SK-N-SH (cell line): ENCODE results near the gene NUF2. TPM values are rescaled to one million over a fixed set of nuclear protein-coding genes. Genes with fewer than 3 reads are reported as not detected.

Experiments used
- CTCF ChIA-PET: fragments of 300-600, 350-600 bp; formaldehyde crosslinking; extraction: SDS; loops from one replicate; lab custom pipeline; 2021; lab: Yijun Ruan, JAX
- POLR2A ChIA-PET: fragments of 350-600 bp; sonication (Branson Sonifier 250); formaldehyde crosslinking; extraction: SDS; loops from one replicate; lab custom pipeline; 2020; ENCODE audit warnings: antibody characterized with exemption, inconsistent platforms; lab: Yijun Ruan, JAX
- DNase-seq: peaks from one replicate; pipeline ENCODE4 v3.0.0; 2012
- H2AFZ ChIP-seq: fragments of 200-600 bp; sonication (generic); 2 replicates; pipeline ENCODE4 v1.8.1; 2016; ENCODE audit warnings: antibody characterized with exemption, mild to moderate bottlenecking, low read depth
- H3F3A ChIP-seq: fragments of 200-600 bp; sonication (generic); replicated peaks from 2 replicates; pipeline ENCODE3; 2016; ENCODE audit warnings: antibody characterized with exemption, mild to moderate bottlenecking; ENCODE audit not compliant: insufficient read depth
- H3K27ac ChIP-seq, 2 experiments: fragments of 200-500 bp in 1 of 2; fragments of 200-600 bp in 1 of 2; sonication (Bioruptor generic) in 1 of 2; sonication (generic), shearing (Covaris generic) in 1 of 2; 2 replicates each; pipeline versions ENCODE4 v1.5.1 to v1.6.1; 2014 to 2016; ENCODE audit warnings: low read depth in 2 of 2, inconsistent platforms in 1 of 2, low read length in 1 of 2, mild to moderate bottlenecking in 1 of 2, mixed read lengths in 1 of 2
- H3K27me3 ChIP-seq: fragments of 200-600 bp; sonication (generic), shearing (Covaris generic); 2 replicates; pipeline ENCODE4 v1.6.1; 2016; ENCODE audit warnings: mixed run types; ENCODE audit not compliant: insufficient read depth
- H3K36me3 ChIP-seq, 2 experiments: fragments of 200-500 bp in 1 of 2; fragments of 200-600 bp in 1 of 2; sonication (Bioruptor generic) in 1 of 2; sonication (generic) in 1 of 2; replicated peaks in 1 of 2; 2 replicates each; pipeline versions ENCODE3 to v1.5.1; 2014 to 2016; ENCODE audit warnings: low read length in 1 of 2, mild to moderate bottlenecking in 1 of 2; ENCODE audit not compliant: insufficient read depth in 2 of 2, control insufficient read depth in 1 of 2
- H3K4me1 ChIP-seq, 2 experiments: fragments of 200-500 bp in 1 of 2; fragments of 200-600 bp in 1 of 2; sonication (Bioruptor generic) in 1 of 2; sonication (generic), shearing (Covaris generic) in 1 of 2; 2 replicates each; pipeline versions ENCODE4 v1.5.1 to v1.6.1; 2014 to 2016; ENCODE audit warnings: low read depth in 1 of 2, low read length in 1 of 2, mixed run types in 1 of 2; ENCODE audit not compliant: insufficient read depth in 2 of 2, control insufficient read depth in 1 of 2
- H3K4me2 ChIP-seq: fragments of 200-600 bp; sonication (generic), shearing (Covaris generic); 2 replicates; pipeline ENCODE4 v1.6.1; 2017; ENCODE audit warnings: mixed run types
- H3K4me3 ChIP-seq, 2 experiments: fragments of 200-500 bp in 1 of 2; fragments of 200-600 bp in 1 of 2; sonication (Bioruptor generic) in 1 of 2; sonication (generic), shearing (Covaris generic) in 1 of 2; 2 replicates each; pipeline versions ENCODE4 v1.5.1 to v1.8.1; 2014 to 2016; ENCODE audit warnings: low read depth in 2 of 2, inconsistent platforms in 1 of 2, low read length in 1 of 2, mild to moderate bottlenecking in 1 of 2, mixed read lengths in 1 of 2, moderate library complexity in 1 of 2
- H3K79me2 ChIP-seq: fragments of 200-600 bp; sonication (generic); 2 replicates; pipeline ENCODE4 v1.8.1; 2017; ENCODE audit warnings: mild to moderate bottlenecking; ENCODE audit not compliant: insufficient read depth
- H3K9ac ChIP-seq: fragments of 200-600 bp; sonication (generic); 2 replicates; pipeline ENCODE4 v1.6.1; 2017; ENCODE audit warnings: mixed run types
- H3K9me2 ChIP-seq: fragments of 200-600 bp; sonication (generic); 2 replicates; pipeline ENCODE4 v1.6.1; 2017; ENCODE audit warnings: mixed run types
- H3K9me3 ChIP-seq: fragments of 200-600 bp; sonication (generic); 2 replicates; pipeline ENCODE4 v1.6.1; 2017; ENCODE audit warnings: mixed run types, mild to moderate bottlenecking, moderate library complexity
- H4K20me1 ChIP-seq: fragments of 200-600 bp; sonication (generic); 2 replicates; pipeline ENCODE4 v1.6.1; 2017; ENCODE audit warnings: mild to moderate bottlenecking, mixed run types; ENCODE audit not compliant: insufficient read depth
- CTCF ChIP-seq: fragments of 200-600 bp; sonication (generic); IDR thresholded peaks from 2 replicates; pipeline ENCODE4 v1.6.1; 2017; ENCODE audit warnings: antibody characterized with exemption, mild to moderate bottlenecking, moderate library complexity
- EP300 ChIP-seq, 2 experiments: IDR thresholded peaks; 2 replicates each; pipeline versions ENCODE4 v1.4.0 to v1.6.1; 2012; ENCODE audit warnings: borderline replicate concordance in 1 of 2, low read depth in 1 of 2, low read length in 1 of 2
- FOXJ3 ChIP-seq: sonication (generic); formaldehyde crosslinking; IDR thresholded peaks from 2 replicates; pipeline ENCODE4 v1.5.1; 2020; ENCODE audit warnings: mild to moderate bottlenecking, missing genetic modification reagents
- GABPA ChIP-seq: IDR thresholded peaks from 2 replicates; pipeline ENCODE4 v1.4.0; 2012; ENCODE audit warnings: low read depth, mild to moderate bottlenecking
- GATA2 ChIP-seq: sonication (generic); formaldehyde crosslinking; IDR thresholded peaks from 2 replicates; pipeline ENCODE4 v1.5.0; 2020; ENCODE audit warnings: mild to moderate bottlenecking, missing genetic modification reagents
- IRF3 ChIP-seq: fragments of 150-350 bp; IDR thresholded peaks from 2 replicates; pipeline ENCODE4 v1.6.1; 2016; ENCODE audit warnings: mild to moderate bottlenecking, low read depth, low read length
- MAX ChIP-seq: IDR thresholded peaks from 2 replicates; pipeline ENCODE4 v1.4.0; 2012; ENCODE audit warnings: low read depth
- NFIC ChIP-seq: IDR thresholded peaks from 2 replicates; pipeline ENCODE4 v1.4.0; 2012; ENCODE audit warnings: borderline replicate concordance
- NRF1 ChIP-seq: IDR thresholded peaks from 2 replicates; pipeline ENCODE4 v1.6.1; 2012; ENCODE audit warnings: low read depth, mild to moderate bottlenecking, low read length
- PBX3 ChIP-seq: IDR thresholded peaks from 2 replicates; pipeline ENCODE4; 2012
- RAD21 ChIP-seq: IDR thresholded peaks from 2 replicates; pipeline ENCODE4 v1.6.1; 2012; ENCODE audit warnings: mild to moderate bottlenecking, low read length
- SMC3 ChIP-seq: IDR thresholded peaks from 2 replicates; pipeline ENCODE4 v1.6.1; 2012; ENCODE audit warnings: low read depth, low read length, improper control_type of control experiment
- USF2 ChIP-seq: fragments of 150-350 bp; IDR thresholded peaks from 2 replicates; pipeline ENCODE4 v1.6.1; 2017; ENCODE audit warnings: antibody characterized with exemption, low read length, low read depth, borderline replicate concordance
- WGBS: methylation state at CpG from one replicate; pipeline ENCODE4 v1.1.6; 2017; ENCODE audit warnings: low lambda C conversion rate; 5-methylcytosine and 5-hydroxymethylcytosine counted together
- polyA plus RNA-seq, 3 experiments: library from polyadenylated mRNA; depleted of rRNA; stranded (reverse); fragments of >200 nt; gene quantifications; 2 replicates each; pipeline ENCODE4 v1.2.3, GENCODE V29; 2012

NUF2 gene
- polyA plus RNA-seq, 1 of the 3 experiments (the other 2 are of a cell fraction), result 11.3 TPM

- TF ChIP-seq EP300 (IDR thresholded peaks at IDR 0.05; ENCODE audit: borderline replicate concordance in 1 of 2, low read depth in 1 of 2, low read length in 1 of 2), result no peak
- TF ChIP-seq USF2, result no peak
- TF ChIP-seq MAX, result no peak
- TF ChIP-seq FOXJ3 (CRISPR knock-in tag), result no peak
- no peak for TF ChIP-seq RAD21
- TF ChIP-seq GATA2 (CRISPR knock-in tag), result no peak
- no peak for TF ChIP-seq SMC3
Observed at GRCh38 chr1:163335216-163335615, 13.5 kb downstream of the NUF2 start (continued).

GRCh38 chr1:163337631-163338030, 15.9 kb downstream of the NUF2 start:
- H3K79me2 ChIP-seq, result peaks cover 7% of the 10 kb centered on the region; the same call in 1 of the 2 replicates
- 88% methylated on average over 1 of the region's 1 CpG for WGBS
- H3K9ac ChIP-seq, result no peak overlapping the region
- H3K4me3 ChIP-seq, result no peak overlapping the region
- H3K27ac ChIP-seq, result no peak overlapping the region
- DNase-seq, result no peak
- H4K20me1 ChIP-seq, result no peaks in the 10 kb centered on the region
- ChIA-PET POLR2A (no interaction called here), CTCF (interaction anchor here (0.6 to 1.9 kb wide), 3 partner anchors 18 to 593 kb away, joined by 3 to 6 read pairs (median 4); no protein-coding TSS in a partner anchor)
- H3K36me3 ChIP-seq, result peaks cover 66 to 75% of the 10 kb centered on the region in 2 experiments
- peaks cover 8% of the 10 kb centered on the region for H3F3A ChIP-seq
- no peak for TF ChIP-seq NFIC
- no peak for TF ChIP-seq CTCF
- no peak for TF ChIP-seq NRF1
- TF ChIP-seq IRF3, result no peak
- no peak for TF ChIP-seq GABPA
- no peak for TF ChIP-seq USF2
- TF ChIP-seq PBX3, result no peak
- no peaks in the 10 kb centered on the region for H3K9me2 ChIP-seq
- H3K9me3 ChIP-seq, result 0 out of 2 replicates have a peak, but pooled peaks cover 12% of the 10 kb centered on the region
- no peak overlapping the region for H2AFZ ChIP-seq
- no peak overlapping the region for H3K4me2 ChIP-seq
- H3K4me1 ChIP-seq, result no peaks in the 10 kb centered on the region; a peak in 2 of 4 replicates
- no peaks in the 10 kb centered on the region for H3K27me3 ChIP-seq
